HepG2 (cell line): ENCODE measurements around the gene C2orf80. TPM values are rescaled to one million over a fixed set of nuclear protein-coding genes. Genes with fewer than 3 reads are reported as not detected.

Experiments
- AKAP8 ChIP-seq: sonication (generic); formaldehyde crosslinking; IDR thresholded peaks from 2 replicates; pipeline ENCODE4 v1.5.1; 2020; ENCODE audit warnings: mild to moderate bottlenecking, missing genetic modification reagents
- GATA4 ChIP-seq: sonication (generic); IDR thresholded peaks from 2 replicates; pipeline ENCODE4 v1.6.1; 2016; ENCODE audit warnings: antibody characterized with exemption, low read depth, borderline replicate concordance
- HIC2 ChIP-seq: sonication (generic); formaldehyde crosslinking; IDR thresholded peaks from 2 replicates; pipeline ENCODE4 v1.9.0; 2022; ENCODE audit warnings: low read depth, missing genetic modification reagents
- HMG20A ChIP-seq: IDR thresholded peaks from 2 replicates; pipeline ENCODE4 v1.6.1; 2016; ENCODE audit warnings: borderline replicate concordance
- HNF1A ChIP-seq, 2 experiments: sonication (generic) in 1 of 2; formaldehyde crosslinking in 1 of 2; IDR thresholded peaks; 2 replicates each; pipeline versions ENCODE4 v1.4.0 to v1.6.1; 2016 to 2020; ENCODE audit warnings: borderline replicate concordance in 1 of 2, low read depth in 1 of 2, mild to moderate bottlenecking in 1 of 2, missing genetic modification reagents in 1 of 2
- MTA1 ChIP-seq: sonication (generic); formaldehyde crosslinking; IDR thresholded peaks from 2 replicates; pipeline ENCODE4 v1.4.0; 2020; ENCODE audit warnings: missing genetic modification reagents, mild to moderate bottlenecking, borderline replicate concordance
- REXO4 ChIP-seq: sonication (generic); formaldehyde crosslinking; IDR thresholded peaks from 2 replicates; pipeline ENCODE4 v1.8.0; 2022; ENCODE audit warnings: missing genetic modification reagents, mild to moderate bottlenecking, borderline replicate concordance
- SKIL ChIP-seq: sonication (generic); formaldehyde crosslinking; IDR thresholded peaks from 2 replicates; pipeline ENCODE4 v1.8.0; 2022; ENCODE audit warnings: missing genetic modification reagents, mild to moderate bottlenecking, moderate library complexity, borderline replicate concordance
- ZC3H13 ChIP-seq: sonication (generic); formaldehyde crosslinking; IDR thresholded peaks from 2 replicates; pipeline ENCODE4 v1.8.1; 2023; ENCODE audit warnings: mild to moderate bottlenecking, missing genetic modification reagents, moderate library complexity
- ZNF33A ChIP-seq: sonication (generic); formaldehyde crosslinking; IDR thresholded peaks from 2 replicates; pipeline ENCODE4 v1.5.1; 2020; ENCODE audit warnings: missing genetic modification reagents, mild to moderate bottlenecking, moderate library complexity, borderline replicate concordance
- ZSCAN31 ChIP-seq: sonication (generic); formaldehyde crosslinking; IDR thresholded peaks from 2 replicates; pipeline ENCODE4 v1.5.0; 2020; ENCODE audit warnings: low read depth, mild to moderate bottlenecking, missing genetic modification reagents
- polyA plus RNA-seq, 8 experiments: library from polyadenylated mRNA; depleted of rRNA in 3 of 8; stranded (reverse) in 7 of 8; unstranded in 1 of 8; fragments of >200 nt; fragmentation: Illumina TruSeq in 4 of 8; extraction: Trizol in 4 of 8; gene quantifications; 2 replicates each; pipeline versions ENCODE4 v1.2.1 to v1.2.3, GENCODE V29; 2011 to 2016; ENCODE audit warnings: low read depth in 4 of 8, missing spikeins in 1 of 8, mixed read lengths in 1 of 8; ENCODE audit not compliant: insufficient read depth in 1 of 8
- total RNA-seq, 5 experiments: library from RNA; depleted of rRNA; stranded (reverse); fragments of >200 nt; fragmentation: Illumina TruSeq; extraction: Trizol; gene quantifications; 2 replicates each; pipeline ENCODE4 v1.2.3, GENCODE V29; 2016; ENCODE audit warnings: low read depth in 1 of 5

The C2orf80 gene
- total and polyA plus RNA-seq, 2 of the 13 experiments (the other 11 are each of a cell fraction or from before 2014, with no cell fraction given), result not detected

GRCh38 chr2:208135794-208136715, 53.8 kb downstream of the C2orf80 start (continued):
- TF ChIP-seq ZC3H13 (CRISPR knock-in tag), result no peak
- TF ChIP-seq HIC2 (CRISPR knock-in tag), result no peak
- TF ChIP-seq HMG20A (CRISPR knock-in tag), result peak; percentile 83; the same call in 1 of the 2 replicates
- no peak for TF ChIP-seq REXO4 (CRISPR knock-in tag)
- TF ChIP-seq HNF1A (IDR thresholded peaks at IDR 0.05; ENCODE audit: low read depth), result no peak
- TF ChIP-seq HNF1A (CRISPR knock-in tag; IDR thresholded peaks at IDR 0.05; ENCODE audit: borderline replicate concordance), result 0 out of 2 replicates have a peak, but pooled peaks have one; percentile 20
- TF ChIP-seq ZSCAN31 (CRISPR knock-in tag), result no peak
- TF ChIP-seq GATA4, result no peak; the same call in 1 of the 2 replicates
- no peak for TF ChIP-seq SKIL (CRISPR knock-in tag)
- TF ChIP-seq ZNF33A (CRISPR knock-in tag), result no peak
- no peak for TF ChIP-seq MTA1
- no peak for TF ChIP-seq AKAP8 (CRISPR knock-in tag)
